ENCODE data around the gene SH3GL1.

- TF ChIP-seq CTCF (IDR thresholded peaks at IDR 0.05) (no peak), POLR2A (IDR thresholded peaks at IDR 0.05) (no peak)
Observed at GRCh38 chr19:4403005-4403761, 2.8 kb upstream of the SH3GL1 start.
